Fibroblast of pulmonary artery (primary cell): ENCODE measurements around the gene AOPEP.

ENCODE experiments used
- DNase-seq: peaks from one replicate; pipeline ENCODE4 v3.0.0-alpha.2; 2010; ENCODE audit warnings: low read depth
- H3K4me3 ChIP-seq: replicated peaks from 2 replicates; pipeline ENCODE4 v1.5.1; 2011; ENCODE audit warnings: low read depth, mild to moderate bottlenecking, control low read depth, low read length, moderate library complexity
- TF ChIP-seq, protein P1 (sequence below): IDR thresholded peaks from 2 replicates; pipeline ENCODE4 v1.5.1; 2011; ENCODE audit warnings: mild to moderate bottlenecking, control low read depth, low read length, inconsistent platforms; ENCODE audit errors: missing control alignments

AOPEP gene

DNA sequence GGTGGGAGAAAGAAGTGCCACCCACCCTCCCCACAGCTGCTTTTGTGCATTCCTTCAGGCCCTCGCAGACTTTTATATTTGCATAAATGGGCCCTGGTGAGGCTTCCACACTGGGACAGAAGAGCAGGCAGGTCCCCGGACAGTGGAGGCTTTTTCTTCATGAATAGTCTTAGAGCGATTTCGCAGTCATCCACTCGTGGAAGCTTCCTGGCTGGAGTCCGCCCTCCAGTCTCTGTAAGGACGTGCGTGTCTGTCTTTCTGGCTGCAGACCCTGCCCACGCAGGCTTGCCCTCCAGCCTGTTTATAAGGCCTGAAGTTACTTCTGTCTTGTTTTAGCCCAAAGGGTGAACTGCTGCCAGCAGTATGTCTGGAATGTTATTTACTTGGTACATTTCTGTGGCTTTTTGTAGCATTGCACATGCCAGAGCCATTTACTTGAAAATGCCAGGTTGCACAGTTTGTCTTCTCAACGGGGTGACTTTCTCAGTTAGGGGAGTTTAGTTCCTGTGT, 195.7 kb downstream of the AOPEP start:
- TF ChIP-seq, protein P1, sequence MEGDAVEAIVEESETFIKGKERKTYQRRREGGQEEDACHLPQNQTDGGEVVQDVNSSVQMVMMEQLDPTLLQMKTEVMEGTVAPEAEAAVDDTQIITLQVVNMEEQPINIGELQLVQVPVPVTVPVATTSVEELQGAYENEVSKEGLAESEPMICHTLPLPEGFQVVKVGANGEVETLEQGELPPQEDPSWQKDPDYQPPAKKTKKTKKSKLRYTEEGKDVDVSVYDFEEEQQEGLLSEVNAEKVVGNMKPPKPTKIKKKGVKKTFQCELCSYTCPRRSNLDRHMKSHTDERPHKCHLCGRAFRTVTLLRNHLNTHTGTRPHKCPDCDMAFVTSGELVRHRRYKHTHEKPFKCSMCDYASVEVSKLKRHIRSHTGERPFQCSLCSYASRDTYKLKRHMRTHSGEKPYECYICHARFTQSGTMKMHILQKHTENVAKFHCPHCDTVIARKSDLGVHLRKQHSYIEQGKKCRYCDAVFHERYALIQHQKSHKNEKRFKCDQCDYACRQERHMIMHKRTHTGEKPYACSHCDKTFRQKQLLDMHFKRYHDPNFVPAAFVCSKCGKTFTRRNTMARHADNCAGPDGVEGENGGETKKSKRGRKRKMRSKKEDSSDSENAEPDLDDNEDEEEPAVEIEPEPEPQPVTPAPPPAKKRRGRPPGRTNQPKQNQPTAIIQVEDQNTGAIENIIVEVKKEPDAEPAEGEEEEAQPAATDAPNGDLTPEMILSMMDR: no peak
- no peak overlapping the region for H3K4me3 ChIP-seq
- DNase-seq: peak; percentile 96

DNA sequence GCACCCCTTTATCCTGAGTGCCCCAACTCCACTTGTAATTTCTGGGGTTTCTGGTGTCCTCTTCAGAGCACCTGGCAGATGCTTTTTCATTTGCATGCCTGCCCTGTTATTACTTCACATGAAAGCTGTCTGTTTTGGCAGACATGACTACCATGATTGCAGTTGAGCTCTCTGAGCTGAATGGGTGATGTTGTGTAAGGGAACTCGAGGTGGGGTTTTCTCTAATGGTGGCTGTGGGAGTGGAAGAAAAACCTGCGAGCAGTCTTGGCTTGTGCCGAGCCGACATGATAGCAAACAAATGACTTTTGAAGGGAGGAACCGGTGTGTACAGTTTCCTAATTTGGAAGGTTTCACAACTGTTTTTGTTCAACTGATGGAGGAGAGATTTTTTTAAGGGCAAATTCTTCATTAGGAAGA, 196.2 kb downstream of the AOPEP start:
- TF ChIP-seq, protein P1: no peak
- DNase-seq: peak; percentile 80
- no peak overlapping the region for H3K4me3 ChIP-seq

DNA sequence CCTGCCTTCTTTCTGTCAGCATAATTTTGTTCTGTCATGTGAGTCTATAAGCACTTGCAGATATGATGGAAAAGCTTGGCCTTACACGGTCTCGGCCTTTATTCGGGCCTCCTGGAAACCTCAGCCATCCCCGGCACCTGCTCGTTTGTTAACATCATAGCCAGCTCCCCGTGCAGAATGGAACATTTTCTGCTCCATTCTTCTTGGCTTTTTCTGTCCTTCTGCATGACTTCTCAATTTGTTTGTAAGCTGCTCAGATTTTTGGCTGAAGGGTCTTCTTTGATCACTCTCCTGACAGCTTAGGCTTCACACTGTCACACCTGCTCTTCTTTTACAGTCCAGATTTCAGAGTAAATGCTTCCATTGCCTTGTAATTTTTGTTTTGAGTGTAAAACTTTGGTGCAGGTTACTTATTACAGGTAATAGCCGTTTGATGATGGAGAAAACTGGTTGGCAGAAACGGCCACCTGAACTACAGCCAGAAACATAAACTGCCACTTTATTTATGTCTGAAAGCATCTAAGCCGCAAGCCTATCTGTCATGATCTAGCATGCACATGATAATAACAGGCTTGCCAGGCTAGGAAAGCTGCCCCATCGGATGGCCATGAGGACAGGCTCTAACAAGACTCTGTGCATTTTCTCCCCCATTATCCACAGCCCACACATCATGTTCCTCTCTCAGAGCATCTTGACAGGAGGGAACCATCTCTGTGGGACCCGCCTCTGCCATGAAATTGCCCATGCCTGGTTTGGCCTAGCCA, 197.0 kb downstream of the AOPEP start:
- TF ChIP-seq, protein P1: no peak
- H3K4me3 ChIP-seq: no peak overlapping the region
- no peak for DNase-seq

DNA sequence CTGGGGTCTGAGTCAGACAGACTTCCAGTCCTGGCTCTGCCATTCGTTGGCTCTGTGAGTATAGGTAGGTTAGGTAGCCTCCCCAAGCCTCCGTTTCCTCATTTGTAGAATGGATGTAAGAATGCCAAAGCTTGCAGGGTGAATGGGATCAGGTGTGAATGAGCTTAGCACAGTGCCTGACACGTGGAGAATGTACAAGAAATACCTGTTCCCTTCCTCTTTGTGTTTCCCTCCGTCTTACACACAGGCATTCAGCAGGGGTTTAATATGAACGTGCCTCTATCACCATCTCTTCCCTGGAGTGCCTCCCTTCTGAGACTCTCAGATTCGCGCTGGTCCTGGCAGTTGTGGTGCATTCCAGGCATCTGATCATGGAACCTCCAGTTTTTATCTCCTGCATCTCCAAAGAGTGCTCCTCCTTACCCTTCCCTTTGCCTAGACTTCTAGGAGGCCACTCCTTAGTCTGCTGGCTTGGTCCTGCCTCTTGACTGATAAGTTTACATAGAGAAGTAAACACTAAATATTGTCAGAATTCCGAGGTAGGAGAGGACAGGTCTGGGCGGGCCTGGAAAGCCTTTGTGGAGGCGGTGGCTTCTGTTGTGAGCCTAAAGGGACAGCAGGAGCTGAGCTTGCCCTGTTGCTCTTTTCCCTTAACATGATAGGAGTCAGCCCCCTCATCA, 199.4 kb downstream of the AOPEP start:
- TF ChIP-seq, protein P1: no peak
- no peak for DNase-seq
- no peak overlapping the region for H3K4me3 ChIP-seq

DNA sequence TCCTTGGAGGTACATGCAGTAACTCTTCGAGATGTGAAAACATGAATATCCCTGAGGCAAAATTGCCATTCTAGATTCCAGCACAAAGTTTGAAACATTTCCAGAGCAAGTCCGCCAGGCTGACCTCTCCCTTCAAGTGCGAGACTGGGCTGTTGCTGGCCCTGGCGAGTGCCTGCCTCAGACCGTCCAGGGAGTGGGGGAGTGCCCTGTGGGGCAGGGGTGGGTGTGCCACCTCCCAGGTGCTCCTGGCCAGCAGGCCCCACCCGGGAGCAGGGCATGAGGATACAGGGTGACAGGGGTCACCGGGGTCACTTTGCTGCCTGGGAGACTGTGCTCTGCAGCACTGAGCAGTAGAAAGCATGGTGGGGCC, 199.9 kb downstream of the AOPEP start:
- no peak for DNase-seq
- H3K4me3 ChIP-seq: no peak overlapping the region
- TF ChIP-seq, protein P1: no peak

DNA sequence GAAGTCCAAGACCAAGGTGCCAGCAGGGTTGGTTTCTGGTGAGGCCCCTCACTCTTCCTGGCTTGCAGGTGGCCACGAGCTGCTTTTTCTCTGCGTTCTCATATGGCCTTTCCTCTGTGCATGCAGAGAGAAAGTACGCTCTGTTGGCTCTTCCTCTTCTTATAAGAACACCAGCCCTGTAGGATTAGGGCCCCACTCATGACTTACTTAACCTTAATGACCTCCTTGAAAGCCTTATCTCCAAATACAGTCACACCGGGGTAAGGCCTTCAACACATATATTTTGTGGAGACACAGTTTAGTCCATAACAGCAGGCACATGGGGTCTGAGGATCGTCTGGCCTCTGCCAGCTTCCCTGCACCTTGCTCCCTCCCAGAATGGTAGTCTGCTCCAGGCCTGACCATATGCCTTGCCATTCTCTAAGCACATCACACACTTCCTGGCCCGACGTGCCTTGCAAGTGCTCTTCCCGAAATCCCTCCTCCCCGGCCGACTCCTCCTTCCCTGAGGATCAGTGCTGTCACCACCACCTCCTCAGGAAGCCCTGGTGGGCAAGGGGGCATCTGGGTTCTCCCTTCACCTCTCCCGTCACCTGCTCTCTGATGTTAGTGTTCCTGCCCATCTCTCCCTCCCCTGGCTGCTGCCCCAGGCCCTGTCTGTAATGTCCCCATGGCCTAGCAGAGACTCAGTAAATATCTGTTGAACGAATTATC, 200.7 kb downstream of the AOPEP start:
- DNase-seq: no peak
- no peak overlapping the region for H3K4me3 ChIP-seq
- TF ChIP-seq, protein P1: no peak
